GM12892 (cell line): ENCODE results near the gene BMP6.

Source experiments
- POLR2A ChIP-seq: IDR thresholded peaks from 2 replicates; pipeline ENCODE4 v1.6.1; 2011; ENCODE audit warnings: low read depth, low read length, control low read depth
- POLR2AphosphoS5 ChIP-seq: IDR thresholded peaks from 2 replicates; pipeline ENCODE4 v1.6.1; 2011; ENCODE audit warnings: low read depth, low read length, control low read depth
- TAF1 ChIP-seq: IDR thresholded peaks from 2 replicates; pipeline ENCODE4 v1.6.1; 2011; ENCODE audit warnings: low read depth, mild to moderate bottlenecking, control low read depth, low read length, borderline replicate concordance

- TF ChIP-seq TAF1: no peak
- TF ChIP-seq POLR2AphosphoS5: no peak
- no peak for TF ChIP-seq POLR2A
Measured at GRCh38 chr6:7776509-7776908, 50.6 kb downstream of the BMP6 start.
